Activated CD4-positive, alpha-beta T cell treated with anti-CD3 and anti-CD28 coated beads, Interleukin-2, amount 10 ng/mL, durations not matched to agents 24 days and 14 days (primary cell): ENCODE data around the gene DLGAP4. TPM values are rescaled to one million over a fixed set of nuclear protein-coding genes. Genes with fewer than 3 reads are reported as not detected.
A peak's percentile ranks its signal among the peaks of the same experiment; 100 is the strongest.
"Not testable (repeated sequence)": the region's sequence is repeated elsewhere in the genome, so short reads cannot be mapped to it uniquely, and the experiment has no call there.

Experiments used
- DNase-seq: peaks from one replicate; pipeline ENCODE4 v3.0.0; 2022
- H3K27ac Mint-ChIP-seq: one replicate; pipeline ENCODE4 v1.8.0; 2022; ENCODE audit warnings: mild to moderate bottlenecking, mixed read lengths
- H3K27me3 Mint-ChIP-seq: one replicate; pipeline ENCODE4 v1.8.0; 2022; ENCODE audit warnings: mixed read lengths
- H3K36me3 Mint-ChIP-seq: one replicate; pipeline ENCODE4 v1.8.0; 2022; ENCODE audit warnings: low read depth, mild to moderate bottlenecking, mixed read lengths
- H3K4me1 Mint-ChIP-seq: one replicate; pipeline ENCODE4 v1.8.0; 2021; ENCODE audit warnings: mixed read lengths
- H3K4me3 Mint-ChIP-seq: one replicate; pipeline ENCODE4 v1.8.0; 2022; ENCODE audit warnings: mild to moderate bottlenecking, moderate library complexity, mixed read lengths
- H3K9me3 Mint-ChIP-seq: one replicate; pipeline ENCODE4 v1.8.0; 2021; ENCODE audit warnings: mixed read lengths
- intact Hi-C: fragments of 100-400 bp; cut with micrococcal nuclease; formaldehyde crosslinking; loops from one replicate; pipeline ENCODE4 v1.15.1; 2023
- total RNA-seq: library from RNA; stranded (reverse); gene quantifications from 2 replicates; pipeline ENCODE4 v1.2.3, GENCODE V29; 2022

Gene DLGAP4
- total RNA-seq, 1 donor from 2014 or later: 21.3 TPM

DNA sequence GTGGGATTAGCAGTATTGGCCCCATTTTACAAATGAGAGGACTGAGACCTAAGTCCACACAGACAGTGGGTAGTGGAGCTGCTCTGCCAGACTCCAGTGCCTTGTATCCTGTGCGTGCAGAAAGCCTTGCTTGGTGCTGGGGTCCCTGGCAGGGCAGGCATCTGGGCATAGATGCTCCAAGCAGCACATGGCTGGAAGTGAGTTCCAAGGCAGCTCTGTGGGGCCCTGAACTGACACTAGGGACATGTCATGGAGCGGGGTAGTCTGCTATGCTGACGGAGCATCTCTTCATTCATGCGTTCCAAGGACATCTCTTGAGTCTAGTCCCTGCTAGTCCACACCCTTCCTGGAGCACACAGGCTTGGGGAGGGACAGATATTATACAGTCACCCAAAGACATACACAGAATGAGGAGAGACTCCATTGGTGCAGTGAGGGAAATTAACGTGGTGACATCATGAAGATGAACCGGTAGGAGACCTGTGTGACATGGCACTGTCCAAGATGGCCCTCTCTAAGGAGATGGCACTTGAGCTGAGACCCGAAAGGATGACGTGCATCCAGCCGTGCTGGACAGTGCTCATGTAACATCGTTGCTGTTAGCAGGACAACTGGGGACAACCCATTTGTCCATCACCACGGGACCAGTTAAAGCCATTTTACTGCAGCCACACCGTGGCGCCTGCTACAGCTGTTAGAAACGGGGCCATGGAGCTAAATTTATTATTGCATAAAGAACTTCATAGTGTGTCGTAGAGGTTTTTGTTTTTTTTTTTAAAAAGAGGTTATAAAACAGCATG, 65.1 kb downstream of the DLGAP4 start:
- Mint-ChIP-seq H3K27me3 (peaks cover 8% of the 10 kb centered on the region), H3K9me3 (no peaks in the 10 kb centered on the region), H3K27ac (no peak overlapping the region), H3K36me3 (no peaks in the 10 kb centered on the region), H3K4me3 (no peak overlapping the region), H3K4me1 (no peaks in the 10 kb centered on the region)
- intact Hi-C loops: no loop called here
- DNase-seq: no peak

DNA sequence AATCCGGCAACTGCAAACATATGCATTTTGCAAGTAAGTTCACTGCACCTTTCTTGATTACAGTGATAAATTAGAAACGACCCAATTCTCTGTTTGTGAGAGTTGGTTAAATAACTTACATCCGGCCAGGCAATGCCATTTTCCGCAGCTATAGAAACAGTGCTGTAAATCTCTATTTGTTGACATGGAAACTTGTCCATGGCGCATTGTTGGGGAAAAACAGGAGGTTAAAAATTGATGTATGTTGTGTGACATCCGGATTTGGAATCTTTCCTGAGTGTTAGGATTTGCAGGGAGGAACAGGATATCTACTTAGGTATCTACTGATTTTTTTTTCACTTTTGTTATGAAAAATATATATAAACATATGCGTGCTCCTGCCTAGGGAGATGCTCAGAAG, 66.5 kb downstream of the DLGAP4 start:
- no peak overlapping the region for H3K4me3 Mint-ChIP-seq
- H3K4me1 Mint-ChIP-seq: no peaks in the 10 kb centered on the region
- no peaks in the 10 kb centered on the region for H3K36me3 Mint-ChIP-seq
- no peak for DNase-seq
- peaks cover 8% of the 10 kb centered on the region for H3K27me3 Mint-ChIP-seq
- H3K9me3 Mint-ChIP-seq: no peaks in the 10 kb centered on the region
- no peak overlapping the region for H3K27ac Mint-ChIP-seq
- intact Hi-C loops: no loop called here

DNA sequence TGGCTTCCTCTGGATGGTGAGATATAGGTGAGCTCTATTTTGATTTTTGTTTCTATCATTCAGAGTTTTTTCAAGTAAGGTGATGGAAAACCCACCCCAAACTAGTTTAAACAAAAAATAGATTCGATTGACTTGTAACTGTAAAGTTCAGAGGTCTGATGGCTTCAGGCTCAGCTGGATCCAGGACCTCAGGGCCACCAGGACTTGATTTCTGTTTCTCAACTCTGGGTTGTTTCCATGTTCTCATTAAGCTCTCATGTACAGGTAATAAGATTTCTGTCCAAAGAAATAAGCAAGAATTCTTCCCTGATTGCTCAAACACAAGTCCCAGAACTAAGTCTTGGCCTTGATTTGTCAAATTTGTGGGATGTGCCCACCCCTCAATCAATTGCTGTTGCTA, 67.0 kb downstream of the DLGAP4 start:
- H3K9me3 Mint-ChIP-seq: no peaks in the 10 kb centered on the region
- H3K4me1 Mint-ChIP-seq: no peaks in the 10 kb centered on the region
- peaks cover 8% of the 10 kb centered on the region for H3K27me3 Mint-ChIP-seq
- H3K27ac Mint-ChIP-seq: no peak overlapping the region
- no peak overlapping the region for H3K4me3 Mint-ChIP-seq
- DNase-seq: no peak
- no peaks in the 10 kb centered on the region for H3K36me3 Mint-ChIP-seq
- intact Hi-C loops: no loop called here

- no peak overlapping the region for H3K4me3 Mint-ChIP-seq
- no peak overlapping the region for H3K27ac Mint-ChIP-seq
- no peaks in the 10 kb centered on the region for H3K9me3 Mint-ChIP-seq
- no peaks in the 10 kb centered on the region for H3K4me1 Mint-ChIP-seq
- no peaks in the 10 kb centered on the region for H3K36me3 Mint-ChIP-seq
- H3K27me3 Mint-ChIP-seq: peaks cover 8% of the 10 kb centered on the region
- no peak for DNase-seq
- intact Hi-C loops: no loop called here
Measured at GRCh38 chr20:36374995-36375394, 68.9 kb downstream of the DLGAP4 start.

DNA sequence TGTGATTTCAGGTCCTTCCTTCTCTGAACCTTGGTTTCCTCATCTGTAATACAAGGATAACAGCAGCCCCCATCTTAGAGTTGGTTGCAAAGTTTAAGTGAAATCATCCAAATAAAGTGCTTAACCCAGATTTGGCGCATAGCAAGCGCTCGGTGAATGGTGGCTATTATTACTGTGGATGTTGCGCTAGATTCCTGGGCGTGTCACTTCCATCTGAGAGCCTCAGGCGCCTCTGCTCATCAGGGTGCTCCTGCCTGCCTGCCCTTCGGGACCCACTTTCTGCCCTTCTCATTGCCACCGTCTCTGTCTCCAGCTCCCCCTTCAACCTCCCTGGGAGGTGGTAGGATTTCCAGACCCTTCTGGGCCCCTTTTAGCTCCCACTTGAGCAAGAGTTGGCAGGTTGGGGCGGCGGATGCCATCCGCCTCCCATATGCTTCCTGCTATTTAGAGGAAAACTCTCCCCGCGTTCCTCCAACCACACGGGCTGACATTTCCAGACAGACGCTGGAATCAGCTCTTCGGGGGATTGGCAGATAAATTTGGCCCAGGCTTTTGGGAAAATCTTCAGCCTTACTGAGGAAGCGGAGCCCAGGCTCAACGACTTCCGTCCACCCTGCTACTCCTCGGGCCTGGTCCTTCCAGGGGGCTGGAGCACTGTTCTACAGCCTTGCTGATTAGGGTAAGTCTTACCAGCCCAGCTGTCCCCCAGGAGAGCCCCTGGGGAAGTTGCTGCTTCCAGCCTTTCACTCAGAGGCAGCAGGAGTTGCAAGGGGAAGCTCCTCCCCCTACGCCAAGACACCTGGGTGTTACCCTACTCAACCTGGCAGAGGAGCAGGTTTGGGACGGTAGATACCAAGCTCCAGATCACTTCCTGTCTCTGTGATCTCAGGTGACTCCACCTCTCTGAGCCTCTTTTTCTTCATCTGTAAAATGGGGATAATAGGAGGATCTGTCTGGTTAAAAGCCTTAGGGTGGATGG, 71.5 kb downstream of the DLGAP4 start:
- Mint-ChIP-seq H3K4me3 (no peak overlapping the region), H3K9me3 (no peaks in the 10 kb centered on the region), H3K27ac (no peak overlapping the region), H3K27me3 (peaks cover 4% of the 10 kb centered on the region), H3K36me3 (no peaks in the 10 kb centered on the region), H3K4me1 (no peaks in the 10 kb centered on the region)
- DNase-seq: no peak
- intact Hi-C loops: no loop called here

DNA sequence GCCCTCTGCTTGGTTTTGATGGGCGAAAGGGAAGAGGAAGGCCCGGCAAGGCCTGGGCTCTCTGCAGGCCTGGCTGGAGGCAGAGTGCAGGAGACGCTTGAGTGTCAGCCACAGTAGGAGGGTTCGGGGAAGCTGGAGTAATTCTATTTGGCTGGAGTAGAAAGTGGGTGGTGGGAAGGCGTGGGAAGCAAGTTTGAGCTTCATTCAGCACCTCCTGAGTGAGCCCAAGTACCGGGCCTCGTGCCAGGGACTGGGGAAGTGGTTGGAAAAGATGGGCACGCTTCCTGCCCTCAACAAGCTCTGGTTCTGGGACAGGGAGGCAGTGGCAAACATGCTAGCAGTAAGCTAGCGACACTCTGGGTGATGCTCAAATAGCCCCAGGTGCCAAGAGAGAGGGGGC, 72.5 kb downstream of the DLGAP4 start:
- Mint-ChIP-seq H3K4me3 (no peak overlapping the region), H3K36me3 (no peaks in the 10 kb centered on the region), H3K9me3 (no peaks in the 10 kb centered on the region), H3K27ac (no peak overlapping the region), H3K27me3 (peaks cover 3% of the 10 kb centered on the region), H3K4me1 (no peaks in the 10 kb centered on the region)
- intact Hi-C loops: no loop called here
- no peak for DNase-seq

GRCh38 chr20:36379914-36380313, 73.8 kb downstream of the DLGAP4 start:
- H3K9me3 Mint-ChIP-seq, H3K4me1 Mint-ChIP-seq, H3K27ac Mint-ChIP-seq, DNase-seq, H3K36me3 Mint-ChIP-seq, H3K27me3 Mint-ChIP-seq, intact Hi-C loops, H3K4me3 Mint-ChIP-seq: not testable (repeated sequence)

DNA sequence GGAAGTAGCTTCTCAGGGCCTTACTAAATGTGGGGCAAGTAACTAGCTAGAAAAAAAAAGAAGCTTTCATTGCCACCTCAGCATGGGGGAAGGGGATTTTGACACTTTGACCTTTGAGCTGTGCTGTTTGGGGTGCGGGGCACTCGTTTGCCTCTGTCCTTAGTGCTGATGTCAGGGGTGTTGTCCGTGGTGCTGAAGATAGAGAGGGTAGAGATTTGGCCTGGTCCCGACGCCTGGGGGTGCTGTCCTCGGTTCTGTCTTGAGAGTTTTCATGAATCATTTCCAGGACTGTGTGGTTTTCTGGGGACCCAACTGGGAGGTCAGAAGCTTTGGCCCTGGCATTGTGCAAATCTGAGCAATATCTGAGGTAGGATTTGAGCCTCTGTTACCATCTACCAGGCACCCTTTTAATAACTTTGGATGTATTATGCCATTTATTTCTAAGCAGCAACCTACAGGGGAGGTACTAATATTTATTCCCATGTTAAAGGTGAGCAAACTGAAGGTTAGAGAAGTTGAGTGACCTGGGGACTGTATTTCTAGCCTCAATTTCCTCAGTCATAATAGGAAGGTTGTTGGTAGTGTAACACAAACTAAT, 78.0 kb downstream of the DLGAP4 start:
- Mint-ChIP-seq H3K36me3 (no peaks in the 10 kb centered on the region), H3K9me3 (no peaks in the 10 kb centered on the region), H3K4me1 (no peaks in the 10 kb centered on the region), H3K27ac (no peak overlapping the region), H3K27me3 (no peaks in the 10 kb centered on the region), H3K4me3 (no peak overlapping the region)
- peak; percentile 87 for DNase-seq
- intact Hi-C loops: no loop called here

DNA sequence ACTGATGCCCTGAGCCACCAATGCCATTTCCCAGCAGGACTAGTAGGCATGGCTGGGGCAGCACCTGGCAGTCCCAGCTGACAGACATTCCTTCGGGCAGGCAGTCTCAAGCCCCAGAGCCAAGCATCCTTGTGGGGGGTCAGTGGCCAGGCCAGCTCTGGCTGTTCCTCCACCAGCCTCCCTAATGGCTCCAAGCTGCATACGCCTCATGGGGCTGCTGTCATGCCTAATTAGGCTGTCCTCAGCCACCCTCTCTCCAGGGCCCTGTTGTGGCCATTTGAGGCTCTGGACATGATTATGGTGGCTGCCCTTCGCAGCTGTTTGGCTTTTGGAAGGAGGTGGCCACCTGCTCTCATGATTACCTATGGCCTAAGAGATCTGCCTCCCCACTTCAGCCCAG, 79.4 kb downstream of the DLGAP4 start:
- H3K9me3 Mint-ChIP-seq: no peaks in the 10 kb centered on the region
- H3K4me1 Mint-ChIP-seq: no peaks in the 10 kb centered on the region
- intact Hi-C loops: no loop called here
- H3K27ac Mint-ChIP-seq: no peak overlapping the region
- DNase-seq: no peak
- H3K27me3 Mint-ChIP-seq: no peaks in the 10 kb centered on the region
- no peaks in the 10 kb centered on the region for H3K36me3 Mint-ChIP-seq
- H3K4me3 Mint-ChIP-seq: no peak overlapping the region

GRCh38 chr20:36386236-36386635, 80.1 kb downstream of the DLGAP4 start:
- intact Hi-C loops: no loop called here
- no peak overlapping the region for H3K27ac Mint-ChIP-seq

DNA sequence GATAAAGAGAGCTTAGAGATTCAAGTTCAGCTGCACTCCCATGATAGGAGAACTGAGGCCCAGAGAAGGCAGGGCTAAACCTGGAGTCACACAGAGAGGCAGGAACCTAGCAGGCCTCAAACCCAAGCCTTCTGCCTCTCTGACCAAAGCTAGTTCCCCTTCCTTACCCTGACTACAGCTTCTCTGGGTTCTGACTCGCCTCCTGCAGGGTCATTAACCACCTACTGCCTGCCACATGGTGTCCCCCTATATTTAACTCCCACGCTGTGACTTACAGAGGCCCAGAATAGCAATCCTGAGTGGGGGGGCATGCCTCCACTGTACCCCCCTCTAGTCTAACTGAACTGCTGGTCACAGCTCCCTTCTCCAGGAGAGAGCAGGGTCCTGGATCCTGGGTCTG, 84.1 kb downstream of the DLGAP4 start:
- intact Hi-C loops: no loop called here
- H3K4me3 Mint-ChIP-seq: no peak overlapping the region
- H3K9me3 Mint-ChIP-seq: no peaks in the 10 kb centered on the region
- H3K36me3 Mint-ChIP-seq: no peaks in the 10 kb centered on the region
- H3K27me3 Mint-ChIP-seq: no peaks in the 10 kb centered on the region
- no peak overlapping the region for H3K27ac Mint-ChIP-seq
- H3K4me1 Mint-ChIP-seq: no peaks in the 10 kb centered on the region
- no peak for DNase-seq

More at GRCh38 chr20:36386236-36386635, 80.1 kb downstream of the DLGAP4 start:
- no peaks in the 10 kb centered on the region for H3K4me1 Mint-ChIP-seq
- H3K36me3 Mint-ChIP-seq: no peaks in the 10 kb centered on the region
- no peak overlapping the region for H3K4me3 Mint-ChIP-seq
- no peaks in the 10 kb centered on the region for H3K9me3 Mint-ChIP-seq
- H3K27me3 Mint-ChIP-seq: no peaks in the 10 kb centered on the region
- DNase-seq: no peak

GRCh38 chr20:36390719-36391415, 84.7 kb downstream of the DLGAP4 start:
- H3K4me1 Mint-ChIP-seq: no peaks in the 10 kb centered on the region
- no peaks in the 10 kb centered on the region for H3K9me3 Mint-ChIP-seq
- no peaks in the 10 kb centered on the region for H3K36me3 Mint-ChIP-seq
- DNase-seq: no peak
- no peak overlapping the region for H3K27ac Mint-ChIP-seq
- intact Hi-C loops: no loop called here
- no peaks in the 10 kb centered on the region for H3K27me3 Mint-ChIP-seq
- H3K4me3 Mint-ChIP-seq: no peak overlapping the region

DNA sequence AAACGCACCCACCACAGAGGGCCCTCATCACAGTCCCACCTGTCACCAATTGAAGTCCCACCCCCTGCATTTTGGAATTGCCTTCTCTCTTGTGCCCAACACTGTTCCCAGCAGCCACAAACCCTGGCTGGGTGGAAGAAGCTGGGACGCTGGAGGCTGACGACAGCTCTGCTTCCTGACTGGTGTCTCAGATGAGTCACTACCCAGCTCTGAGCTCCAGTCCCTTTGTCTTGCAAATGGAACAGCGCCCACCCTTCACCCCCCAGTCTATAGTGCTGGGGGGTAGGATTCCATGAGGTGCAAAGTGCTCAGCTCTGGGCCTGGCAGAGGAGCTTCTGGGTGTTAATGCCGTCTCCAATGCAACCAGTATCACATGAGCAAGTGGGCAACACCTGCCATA, 85.3 kb downstream of the DLGAP4 start:
- Mint-ChIP-seq H3K4me3 (no peak overlapping the region), H3K27me3 (no peaks in the 10 kb centered on the region), H3K36me3 (no peaks in the 10 kb centered on the region), H3K27ac (no peak overlapping the region), H3K9me3 (peaks cover 3% of the 10 kb centered on the region), H3K4me1 (no peaks in the 10 kb centered on the region)
- intact Hi-C loops: no loop called here
- DNase-seq: no peak
